K562 (cell line): Measurements from ENCODE around the gene LYAR. TPM values are rescaled to one million over a fixed set of nuclear protein-coding genes. Genes with fewer than 3 reads are reported as not detected.

Experiments
- ATAC-seq: fragments of 200-7000 bp; cut with Tn5 transposase; 3 replicates; pipeline ENCODE4 v1.9.1; 2020; ENCODE audit warnings: moderate library complexity
- BruUV-seq: library from RNA; stranded (reverse); fragments of 400-500 nt; replicated peaks from 2 replicates; lab custom pipeline; 2021; lab: Mats Ljungman, UMichigan
- CTCF ChIA-PET: fragments of 300-600 bp; formaldehyde crosslinking; extraction: SDS; loops from one replicate; lab custom pipeline; 2021; ENCODE audit warnings: low intra/inter-chr PET ratio; lab: Yijun Ruan, JAX
- POLR2A ChIA-PET: fragments of 300-600, 350-650 bp; sonication (Branson Sonifier 250); formaldehyde crosslinking; extraction: SDS; loops from one replicate; lab custom pipeline; 2021; ENCODE audit warnings: antibody characterized with exemption, inconsistent platforms; lab: Yijun Ruan, JAX
- DNase-seq, 4 experiments: peaks; one replicate each; pipeline versions ENCODE4 v3.0.0 to v3.0.0-alpha.2; 2011 to 2018; ENCODE audit warnings: low spot score in 3 of 4, mixed read lengths in 3 of 4; ENCODE audit errors: extremely low read depth in 1 of 4
- FAIRE-seq: peaks from 2 replicates; lab custom pipeline; 2011; peaks lifted over from hg19 to GRCh38; lab: Jason Lieb, UNC
- H2AFZ ChIP-seq: 2 replicates; pipeline ENCODE4 v1.6.0; 2011; ENCODE audit warnings: low read depth, low read length, control low read depth, inconsistent platforms
- H3K27ac ChIP-seq: fragments of 200-600 bp; 3 replicates; pipeline ENCODE4 v1.8.0; 2011; ENCODE audit warnings: low read depth, mild to moderate bottlenecking, control low read depth, inconsistent platforms, low read length, moderate library complexity, mixed read lengths; ENCODE audit errors: extremely low read depth
- H3K27me3 ChIP-seq, 2 experiments: fragments of 300-600 bp in 1 of 2; 2 replicates in 1 of 2; 3 replicates in 1 of 2; pipeline versions ENCODE4 v1.6.0 to v1.8.0; 2011; ENCODE audit warnings: inconsistent platforms in 2 of 2, low read length in 2 of 2, mild to moderate bottlenecking in 1 of 2, mixed read lengths in 1 of 2, moderate library complexity in 1 of 2; ENCODE audit not compliant: control insufficient read depth in 2 of 2, insufficient read depth in 2 of 2
- H3K36me3 ChIP-seq: fragments of 300-600 bp; 3 replicates; pipeline ENCODE4 v1.8.0; 2011; ENCODE audit warnings: mild to moderate bottlenecking, low read length, inconsistent platforms; ENCODE audit not compliant: control insufficient read depth, insufficient read depth
- H3K4me1 ChIP-seq, 2 experiments: fragments of 200-600 bp in 1 of 2; replicated peaks in 1 of 2; 2 replicates in 1 of 2; 3 replicates in 1 of 2; pipeline versions ENCODE4 v1.5.1 to v1.8.0; 2011; ENCODE audit warnings: inconsistent platforms in 2 of 2, low read length in 2 of 2, mild to moderate bottlenecking in 1 of 2, mixed read lengths in 1 of 2, moderate library complexity in 1 of 2; ENCODE audit not compliant: control insufficient read depth in 2 of 2, insufficient read depth in 2 of 2
- H3K4me2 ChIP-seq: 2 replicates; pipeline ENCODE4 v1.6.1; 2011; ENCODE audit warnings: low read length, control low read depth, inconsistent platforms, mixed read lengths; ENCODE audit not compliant: insufficient read depth
- H3K4me3 ChIP-seq: fragments of 200-600 bp; sonication (generic), shearing (Covaris generic); 2 replicates; pipeline ENCODE4 v1.5.1; 2016; ENCODE audit warnings: control low read depth, inconsistent platforms
- H3K79me2 ChIP-seq: fragments of 200-600 bp; 3 replicates; pipeline ENCODE4 v1.8.0; 2011; ENCODE audit warnings: low read length, inconsistent platforms; ENCODE audit not compliant: control insufficient read depth, insufficient read depth
- H3K9ac ChIP-seq, 2 experiments: 2 replicates each; pipeline versions ENCODE4 v1.6.0 to v1.6.1; 2011; ENCODE audit warnings: low read depth in 2 of 2, low read length in 2 of 2, control low read depth in 1 of 2, inconsistent platforms in 1 of 2, mild to moderate bottlenecking in 1 of 2, mixed read lengths in 1 of 2; ENCODE audit not compliant: insufficient read depth in 1 of 2
- H3K9me1 ChIP-seq: one replicate; pipeline ENCODE4 v1.6.0; 2011; ENCODE audit warnings: inconsistent platforms, mild to moderate bottlenecking, low read length, moderate library complexity; ENCODE audit not compliant: control insufficient read depth, insufficient read depth
- H3K9me3 ChIP-seq: replicated peaks from 2 replicates; pipeline ENCODE4 v1.5.1; 2011; ENCODE audit warnings: low read depth, low read length, inconsistent platforms; ENCODE audit not compliant: control insufficient read depth, insufficient read depth
- H4K20me1 ChIP-seq: replicated peaks from 2 replicates; pipeline ENCODE4 v1.6.1; 2011; ENCODE audit warnings: low read length, inconsistent platforms, mixed read lengths; ENCODE audit not compliant: control insufficient read depth, insufficient read depth
- HLTF ChIP-seq: fragments of 450-650 bp; IDR thresholded peaks from 2 replicates; pipeline ENCODE4 v1.6.1; 2016
- HOMEZ ChIP-seq: fragments of 250-450 bp; sonication (Bioruptor Pico); IDR thresholded peaks from 2 replicates; pipeline ENCODE4 v1.4.0; 2020; ENCODE audit warnings: mild to moderate bottlenecking, moderate library complexity
- SIN3A ChIP-seq, 2 experiments: fragments of 150-350 bp in 1 of 2; IDR thresholded peaks; 2 replicates each; pipeline ENCODE4 v1.6.1; 2011 to 2016; ENCODE audit warnings: borderline replicate concordance in 2 of 2, low read depth in 2 of 2, low read length in 2 of 2, mild to moderate bottlenecking in 2 of 2, moderate library complexity in 2 of 2; ENCODE audit not compliant: control insufficient read depth in 1 of 2
- SMARCA5 ChIP-seq: fragments of 450-650 bp; IDR thresholded peaks from 2 replicates; pipeline ENCODE4 v1.6.1; 2016
- SRF ChIP-seq, 2 experiments: fragments of 250-450, 450-650 bp in 1 of 2; sonication (Bioruptor Pico) in 1 of 2; sonication (generic) in 1 of 2; formaldehyde crosslinking; IDR thresholded peaks; 2 replicates each; pipeline versions ENCODE4 v1.5.0 to v1.5.1; 2020 to 2022; ENCODE audit warnings: mild to moderate bottlenecking in 1 of 2, missing genetic modification reagents in 1 of 2
- ZNF174 ChIP-seq: fragments of 250-450 bp; sonication (Bioruptor Pico); IDR thresholded peaks from 2 replicates; pipeline ENCODE4 v1.4.0; 2020; ENCODE audit warnings: mild to moderate bottlenecking
- ZNF655 ChIP-seq: fragments of 250-450 bp; sonication (Bioruptor Pico); IDR thresholded peaks from 2 replicates; pipeline ENCODE4 v1.5.0; 2021
- WGBS: fragments of 100-300 bp; shearing (Covaris generic); methylation state at CpG from one replicate; pipeline ENCODE4 v1.1.6; 2016; ENCODE audit warnings: low coverage, mixed read lengths; ENCODE audit not compliant: insufficient coverage; ENCODE audit errors: missing lambda C conversion rate; 5-methylcytosine and 5-hydroxymethylcytosine counted together
- in situ Hi-C: fragments of 300-500 bp; cut with MboI; formaldehyde crosslinking; loops from 4 replicates; pipeline ENCODE4 v1.15.0; 2018; ENCODE audit warnings: inconsistent platforms, mixed read lengths
- intact Hi-C: fragments of 100-400 bp; cut with micrococcal nuclease; formaldehyde crosslinking; loops from 2 replicates; pipeline ENCODE4 v1.14.2; 2022
- polyA plus RNA-seq, 8 experiments: library from polyadenylated mRNA; depleted of rRNA in 4 of 8; stranded (reverse) in 5 of 8; unstranded in 3 of 8; fragments of >200 nt; fragmentation: Nextera tagmentation in 2 of 8; fragmentation: Illumina TruSeq in 1 of 8; extraction: Ambion mirVana in 2 of 8; extraction: Trizol in 1 of 8; gene quantifications; 2 replicates each; pipeline versions ENCODE4 v1.2.1 to v1.2.3, GENCODE V29; 2011 to 2014; ENCODE audit warnings: inconsistent platforms in 1 of 8, missing spikeins in 1 of 8
- total RNA-seq, 7 experiments: library from RNA; depleted of rRNA in 6 of 7; stranded (reverse); fragments of >200 nt in 6 of 7; fragmentation: Illumina TruSeq in 2 of 7; extraction: Trizol in 2 of 7; gene quantifications; 2 replicates each; pipeline versions ENCODE4 v1.2.1 to v1.2.3, GENCODE V29; 2011 to 2021; ENCODE audit warnings: low replicate concordance in 1 of 7

The LYAR gene
- total and polyA plus RNA-seq, 9 of the 15 experiments (the other 6 are each of a cell fraction or from before 2014, with no cell fraction given) = 28.3 to 172 (median 127) TPM

DNA sequence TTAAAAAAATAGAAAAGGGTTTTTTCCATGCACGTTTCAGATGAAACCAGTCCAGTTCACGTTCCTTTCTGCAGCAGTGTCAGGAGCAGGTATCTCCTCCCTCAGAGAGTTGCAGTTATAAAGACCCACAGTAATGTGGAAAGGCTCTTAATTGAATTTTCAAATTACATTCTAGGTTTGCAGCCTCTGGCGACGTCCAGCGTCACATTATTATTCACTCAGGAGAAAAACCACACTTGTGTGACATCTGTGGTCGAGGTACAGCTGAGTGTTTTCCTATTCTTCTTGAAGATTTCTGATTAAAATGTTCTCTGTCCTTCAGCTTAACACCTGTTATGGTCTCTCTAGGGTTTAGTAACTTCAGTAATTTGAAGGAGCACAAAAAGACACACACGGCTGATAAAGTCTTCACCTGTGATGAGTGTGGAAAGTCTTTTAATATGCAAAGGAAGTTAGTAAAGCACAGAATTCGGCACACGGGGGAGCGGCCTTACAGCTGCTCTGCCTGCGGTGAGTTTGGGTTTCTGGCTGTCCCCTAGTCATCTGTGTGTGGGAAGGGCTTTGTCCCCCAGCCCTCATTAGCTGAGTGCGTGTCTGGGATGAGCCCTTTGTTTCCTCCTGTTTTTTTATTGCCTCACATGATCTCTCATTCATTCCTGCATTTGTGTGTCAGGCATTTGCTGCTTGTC lies 25.7 kb upstream of the LYAR start:
- no peaks in the 10 kb centered on the region for H3K9me1 ChIP-seq
- no peaks in the 10 kb centered on the region for H3K9me3 ChIP-seq
- peaks cover 7% of the 10 kb centered on the region; the same call in 2 of the 3 replicates for H3K36me3 ChIP-seq
- H3K4me3 ChIP-seq = no peak overlapping the region
- no peaks in the 10 kb centered on the region for H3K27me3 ChIP-seq
- H4K20me1 ChIP-seq = no peaks in the 10 kb centered on the region
- H3K9ac ChIP-seq = no peak overlapping the region
- WGBS = 66% methylated on average over 12 of the region's 12 CpGs
- ChIA-PET CTCF (no interaction called here), POLR2A (no interaction called here)
- H3K4me2 ChIP-seq = no peak overlapping the region
- no TSS peak for BruUV-seq
- DNase-seq = no peak
- intact Hi-C loops (no loop called here), in situ Hi-C loops (no loop called here)
- H3K79me2 ChIP-seq = no peaks in the 10 kb centered on the region
- no peak overlapping the region for H2AFZ ChIP-seq
- H3K27ac ChIP-seq = no peak overlapping the region
- no peaks in the 10 kb centered on the region for H3K4me1 ChIP-seq
- no peak for FAIRE-seq
- no peak for ATAC-seq
- TF ChIP-seq ZNF655 (CRISPR knock-in tag) = no peak
- TF ChIP-seq SRF (CRISPR knock-in tag; IDR thresholded peaks at IDR 0.05) = no peak
- TF ChIP-seq HOMEZ (CRISPR knock-in tag) = no peak
- no peak for TF ChIP-seq ZNF174 (CRISPR knock-in tag)
- no peak for TF ChIP-seq SMARCA5
- no peak for TF ChIP-seq SIN3A (IDR thresholded peaks at IDR 0.05; ENCODE audit: borderline replicate concordance in 2 of 2, control insufficient read depth in 1 of 2, low read depth in 2 of 2, low read length in 2 of 2)
- no peak for TF ChIP-seq HLTF
